ENCODE results near the gene RBM20.

GRCh38 chr10:110870823-110871297 is 226.7 kb downstream of the RBM20 start:
- TF ChIP-seq POLR2AphosphoS5 (IDR thresholded peaks at IDR 0.05) (no peak), CTCF (IDR thresholded peaks at IDR 0.05) (no peak)

Data from sigmoid colon (tissue), 4 donors.